ENCODE measurements around the gene RREB1.

The RREB1 gene

DNA sequence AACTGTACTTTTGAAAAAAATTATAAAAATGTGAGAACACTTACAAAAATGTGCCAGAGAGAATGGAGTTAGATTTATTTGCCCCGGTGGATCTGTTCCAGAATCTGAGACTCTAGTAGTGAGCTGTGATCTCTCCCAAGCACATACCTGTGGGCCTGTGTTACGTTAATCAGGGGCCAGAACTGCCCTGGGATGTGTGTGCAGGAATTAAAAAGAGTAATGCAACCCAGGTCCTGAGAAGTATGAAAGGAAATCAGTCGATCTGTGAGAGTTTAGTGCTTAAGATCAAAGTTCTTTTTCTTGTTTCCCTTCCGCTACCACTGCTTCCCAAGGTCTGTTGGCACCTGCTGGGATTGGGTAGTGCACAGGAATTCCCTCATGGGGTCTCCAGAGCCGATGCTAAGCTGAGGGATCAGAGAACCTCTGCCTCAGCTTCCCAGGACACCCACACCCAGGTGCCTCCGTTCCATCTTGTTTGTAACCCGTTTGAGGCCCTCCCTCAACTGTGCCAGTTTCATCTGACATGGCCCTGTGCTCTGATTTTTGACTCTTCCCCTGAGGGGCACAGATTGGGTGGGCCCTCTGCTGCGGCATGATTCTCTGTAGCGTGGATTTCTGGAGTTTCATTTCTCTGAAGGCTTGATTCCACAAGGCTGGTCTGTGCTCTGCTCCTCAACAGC, 87.7 kb downstream of the RREB1 start:
- no peak for DNase-seq (ENCODE audit: low spot score)

DNA sequence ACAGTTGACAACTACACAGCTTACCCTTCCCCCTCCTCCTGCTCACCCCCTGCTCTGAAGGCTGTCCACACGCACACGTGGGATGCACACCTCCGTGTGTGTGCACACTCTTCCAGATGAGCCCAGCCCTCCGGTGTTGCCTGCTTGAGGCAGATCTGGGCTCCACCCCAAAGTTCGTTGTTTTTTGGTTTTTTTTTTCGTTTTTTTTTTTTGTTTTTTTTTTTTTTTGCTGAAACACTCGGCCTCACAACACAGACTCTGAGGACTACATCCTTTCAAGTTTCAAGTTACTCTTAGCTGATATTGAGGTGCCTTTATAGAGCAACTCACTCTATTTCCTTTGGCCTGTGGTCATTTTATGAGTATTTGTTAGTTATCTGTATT, 88.2 kb downstream of the RREB1 start:
- no peak for DNase-seq (ENCODE audit: low spot score)

DNA sequence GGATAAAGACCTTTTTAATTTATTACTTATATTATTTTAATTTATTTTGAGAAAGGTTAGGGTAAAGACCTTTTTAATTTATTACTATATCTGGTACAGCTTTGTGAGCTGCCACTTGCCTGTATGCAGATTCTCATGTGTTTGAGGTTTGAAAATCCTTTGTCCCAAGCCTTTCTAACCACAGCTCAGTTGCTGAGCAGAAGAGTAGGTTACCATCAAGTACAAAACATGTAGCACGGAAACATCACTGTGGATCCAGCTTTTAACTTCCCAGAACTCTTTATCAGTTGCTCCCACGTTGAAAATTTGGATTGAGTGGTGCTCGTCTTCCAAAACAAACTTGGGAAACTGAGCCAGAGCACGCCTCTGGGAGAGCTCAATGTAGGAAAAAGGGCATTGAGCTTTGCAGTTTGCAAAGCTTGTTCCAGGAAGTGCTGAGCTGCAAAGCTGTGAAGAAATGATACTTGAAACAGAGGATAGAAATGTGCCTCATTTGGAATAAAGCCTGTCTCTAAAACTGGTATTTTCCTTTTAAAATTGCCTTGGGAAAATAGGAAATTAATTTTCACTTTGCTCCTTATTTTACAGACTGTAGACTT, 89.0 kb downstream of the RREB1 start:
- no peak for DNase-seq (ENCODE audit: low spot score)

DNA sequence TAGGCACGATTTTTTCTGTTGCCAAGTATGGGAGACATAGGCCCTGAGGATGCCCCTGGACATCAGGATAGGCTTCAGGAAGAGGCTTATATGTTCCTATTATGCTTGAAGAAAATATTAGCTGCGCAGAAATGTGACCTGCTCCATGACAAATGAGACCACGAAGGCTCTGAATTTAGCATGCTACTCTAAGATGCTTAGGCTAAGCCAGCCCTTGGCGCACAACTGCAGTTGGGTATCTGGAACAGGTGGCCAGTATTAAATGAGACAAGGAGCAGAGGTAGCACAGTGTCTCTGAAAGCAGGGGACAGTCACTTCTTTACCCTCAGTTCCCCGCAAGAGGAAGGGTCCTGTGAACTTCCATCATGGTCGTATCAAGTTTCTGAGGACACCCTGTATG, 90.0 kb downstream of the RREB1 start:
- no peak for DNase-seq (ENCODE audit: low spot score)

DNA sequence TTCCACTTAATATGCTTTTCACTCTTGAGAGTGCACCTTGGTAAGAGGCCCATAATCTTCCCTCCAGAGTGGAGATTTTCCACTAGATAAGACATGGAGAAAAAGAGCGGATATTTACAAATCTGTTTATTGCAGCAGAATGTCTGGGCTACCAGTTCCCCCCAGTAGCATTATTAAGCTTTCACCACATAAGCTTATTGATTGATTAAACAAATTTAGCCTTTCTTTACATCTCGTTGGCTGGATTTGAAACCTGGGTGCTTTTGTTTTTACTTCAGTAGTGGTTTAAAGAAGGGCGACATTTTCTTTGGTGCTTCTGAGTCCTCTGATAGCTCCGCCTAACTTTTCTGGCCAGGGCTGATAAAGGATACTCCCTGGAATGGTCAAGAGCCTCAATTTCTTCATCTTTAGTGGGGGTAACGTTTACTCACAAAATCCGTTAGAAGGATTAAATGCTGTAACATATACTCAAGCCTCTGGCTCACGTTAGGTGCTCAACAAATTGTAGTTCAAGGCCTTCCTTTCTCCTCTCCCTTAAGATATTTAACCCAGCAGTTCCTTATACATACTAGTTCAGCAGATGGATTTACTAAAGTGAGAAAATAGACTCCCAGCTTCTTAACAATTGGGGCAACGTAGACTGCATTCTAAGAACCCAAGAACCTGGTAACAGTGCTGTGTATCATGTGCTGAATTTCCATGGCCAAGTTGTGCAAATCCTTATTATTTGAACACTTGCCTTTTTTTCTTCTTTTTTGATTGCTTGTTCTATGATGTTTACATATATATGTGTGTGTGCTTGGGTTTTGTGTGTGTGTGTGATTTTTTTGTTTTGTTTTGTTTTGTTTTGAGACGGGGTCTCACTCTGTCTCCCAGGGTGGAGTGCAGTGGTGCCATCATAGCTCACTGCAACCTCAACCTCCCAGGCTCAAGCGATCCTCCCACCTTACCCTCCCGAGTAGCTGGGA, 91.4 kb downstream of the RREB1 start:
- no peak for DNase-seq (ENCODE audit: low spot score)

DNA sequence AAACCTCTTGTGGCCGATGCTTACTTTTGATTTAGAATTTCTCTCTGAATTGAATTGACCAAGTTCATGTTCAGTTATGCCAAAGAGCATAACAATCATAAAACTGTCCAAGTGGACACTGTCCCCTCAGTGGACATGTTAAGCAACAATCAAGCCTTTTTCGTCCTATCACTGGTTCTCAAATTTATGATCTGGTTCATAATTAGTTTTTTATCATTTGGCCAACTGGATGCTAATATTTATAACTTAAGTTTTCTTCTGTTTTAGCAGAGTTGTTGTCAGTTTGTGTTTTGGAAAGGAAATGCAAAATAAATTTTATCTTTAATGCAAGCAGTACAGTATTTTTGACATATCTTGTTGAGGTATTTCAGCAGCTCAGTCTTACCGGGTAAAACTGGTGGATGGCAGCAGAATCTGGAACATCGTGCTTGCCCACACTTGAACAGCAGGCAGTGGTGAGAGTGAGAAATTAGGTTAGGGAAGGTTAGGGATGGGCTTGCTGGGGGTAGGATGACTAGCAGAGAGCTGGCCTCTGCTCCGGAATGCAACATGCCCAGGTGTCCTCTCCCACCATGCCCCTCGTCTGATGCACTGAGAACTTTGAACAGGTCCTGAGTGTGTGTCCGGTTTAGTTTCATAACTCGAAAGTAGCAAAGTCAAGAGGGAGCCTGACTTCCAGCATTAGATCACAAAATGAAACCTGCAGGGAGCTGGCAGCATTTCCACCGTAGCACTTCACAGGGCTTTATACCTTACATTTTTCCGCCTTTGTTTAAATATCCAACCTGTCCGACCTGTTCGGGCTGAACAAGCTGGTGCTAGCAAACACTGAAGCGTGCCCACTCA, 93.1 kb downstream of the RREB1 start:
- no peak for DNase-seq (ENCODE audit: low spot score)

DNA sequence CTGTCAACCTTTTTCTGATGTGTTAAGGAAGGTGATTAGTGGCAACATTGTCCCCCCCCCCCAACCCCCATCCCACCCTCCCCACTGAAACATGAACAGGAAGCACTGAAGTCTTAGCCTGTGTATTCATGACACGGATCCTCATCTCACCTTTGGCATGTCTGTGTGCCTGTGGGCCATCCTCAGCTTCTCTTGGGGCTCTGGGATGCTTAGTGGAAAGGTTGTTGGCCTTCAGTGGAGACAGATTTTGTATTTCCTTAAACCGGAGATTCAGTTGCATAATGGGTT, 93.6 kb downstream of the RREB1 start:
- no peak for DNase-seq (ENCODE audit: low spot score)

DNA sequence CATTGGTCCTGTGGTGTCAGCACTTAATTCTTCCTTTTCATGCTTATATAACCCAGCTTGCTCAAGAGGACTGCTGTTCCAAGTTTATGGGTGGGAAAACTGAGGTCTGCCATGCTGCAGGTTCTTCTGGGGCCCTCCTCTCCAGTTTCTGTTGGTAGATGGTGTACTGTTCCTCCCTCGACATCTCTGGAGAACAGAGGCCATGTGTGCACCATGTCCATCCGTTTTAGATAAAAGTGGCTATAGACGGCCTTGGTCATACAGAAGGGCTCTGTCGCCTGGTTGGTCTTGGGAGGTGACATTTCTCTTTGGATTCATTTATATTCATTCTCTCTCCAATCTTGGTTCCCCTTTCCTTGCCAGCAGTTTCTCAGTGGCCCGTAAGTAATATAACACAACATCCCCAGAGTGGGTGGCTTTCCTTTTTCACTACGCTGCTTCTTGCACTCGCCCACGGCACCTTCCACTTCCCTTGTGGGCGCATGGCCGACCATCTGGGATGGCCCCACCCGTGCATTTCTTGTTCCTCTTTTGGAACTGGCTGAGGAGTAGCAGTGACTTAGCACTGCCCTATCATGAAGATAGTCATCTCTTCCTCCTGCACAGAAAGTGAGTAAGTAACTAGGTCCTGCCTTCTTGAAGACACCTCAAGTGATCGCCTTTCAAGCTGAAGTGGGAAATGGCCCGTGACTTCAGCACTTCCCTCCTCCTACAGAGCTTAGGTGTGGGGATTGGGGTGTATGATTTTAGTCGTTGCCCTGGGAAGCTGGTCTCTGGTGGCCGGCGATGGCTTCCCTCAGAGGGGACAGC, 94.2 kb downstream of the RREB1 start:
- DNase-seq (ENCODE audit: low spot score): peak; percentile 14

DNA sequence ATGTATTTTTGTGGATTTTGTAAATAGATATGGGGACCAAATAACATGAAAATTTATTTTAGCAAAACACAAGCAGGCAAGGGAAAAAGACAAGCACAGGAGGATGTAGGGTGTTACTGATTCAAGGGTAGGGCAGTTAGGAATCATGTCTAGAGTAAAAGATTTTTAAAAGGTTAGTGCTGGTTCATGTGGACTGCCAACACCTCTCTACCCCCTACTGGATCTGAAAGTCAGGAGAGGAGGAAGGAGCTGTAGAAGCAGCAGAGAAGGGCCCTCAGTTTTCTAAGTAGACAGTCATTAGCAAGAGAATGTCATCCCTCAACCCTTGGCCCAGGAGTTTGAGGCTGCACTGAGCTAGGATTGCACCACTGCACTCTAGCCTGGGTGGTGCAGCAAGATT, 95.2 kb downstream of the RREB1 start:
- no peak for DNase-seq (ENCODE audit: low spot score)

DNA sequence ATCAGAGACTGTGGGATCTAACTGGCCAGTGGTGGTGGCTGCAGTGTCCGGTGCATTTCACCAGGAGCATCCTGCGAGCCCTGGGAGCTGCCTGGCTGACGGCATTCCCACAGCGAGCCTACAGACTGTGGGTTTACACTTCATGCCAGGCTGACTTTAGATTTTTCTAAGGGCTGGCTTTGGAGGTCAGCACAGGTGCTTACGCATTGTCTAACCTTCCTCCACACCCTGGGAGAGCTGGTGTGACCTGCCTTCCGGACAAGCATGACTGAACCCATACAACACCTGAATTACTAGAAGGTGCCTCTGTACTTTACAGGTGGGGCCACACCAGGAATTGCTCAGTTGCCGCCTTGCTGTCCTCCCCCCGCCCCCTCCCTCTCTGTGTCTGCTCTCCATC, 96.2 kb downstream of the RREB1 start:
- no peak for DNase-seq (ENCODE audit: low spot score)

DNA sequence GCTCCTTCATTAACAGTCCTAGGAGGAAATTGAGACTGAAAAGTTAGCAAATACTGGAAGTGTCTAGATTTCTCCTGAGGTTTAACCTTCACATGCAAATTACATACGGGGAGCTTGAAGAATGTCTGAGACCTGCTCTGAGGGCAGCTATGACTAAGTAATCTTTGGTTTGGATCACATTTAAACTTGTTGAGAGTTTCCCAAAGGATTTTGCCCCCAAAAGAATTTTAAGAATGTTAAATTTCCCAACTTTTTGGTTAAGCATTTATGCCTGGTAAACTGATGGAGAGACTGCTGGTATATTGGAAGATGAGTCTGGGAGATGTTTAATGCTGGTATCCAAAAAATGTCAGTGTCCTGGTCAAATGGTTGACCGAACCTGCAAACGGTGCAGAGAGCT, 97.0 kb downstream of the RREB1 start:
- DNase-seq (ENCODE audit: low spot score): no peak

DNA sequence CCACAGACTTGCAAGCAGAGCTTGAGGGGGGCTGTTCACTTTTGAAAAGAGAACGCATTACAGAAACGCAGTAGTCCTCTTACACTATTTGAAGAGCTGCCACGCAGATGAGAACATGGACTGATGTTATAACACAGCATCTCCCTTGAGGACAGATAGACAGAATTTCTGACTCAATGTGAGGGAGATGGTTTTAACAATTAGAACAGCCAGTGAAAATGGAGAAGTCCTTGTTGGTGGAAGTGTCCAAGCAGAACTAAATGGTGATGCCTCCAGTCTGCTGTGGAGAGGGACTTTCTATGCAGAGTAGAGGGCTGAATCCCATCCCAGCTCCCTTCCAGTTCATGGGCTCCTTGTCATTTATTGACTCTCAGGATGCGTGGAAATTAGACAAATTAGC, 100.0 kb downstream of the RREB1 start:
- no peak for DNase-seq (ENCODE audit: low spot score)

DNA sequence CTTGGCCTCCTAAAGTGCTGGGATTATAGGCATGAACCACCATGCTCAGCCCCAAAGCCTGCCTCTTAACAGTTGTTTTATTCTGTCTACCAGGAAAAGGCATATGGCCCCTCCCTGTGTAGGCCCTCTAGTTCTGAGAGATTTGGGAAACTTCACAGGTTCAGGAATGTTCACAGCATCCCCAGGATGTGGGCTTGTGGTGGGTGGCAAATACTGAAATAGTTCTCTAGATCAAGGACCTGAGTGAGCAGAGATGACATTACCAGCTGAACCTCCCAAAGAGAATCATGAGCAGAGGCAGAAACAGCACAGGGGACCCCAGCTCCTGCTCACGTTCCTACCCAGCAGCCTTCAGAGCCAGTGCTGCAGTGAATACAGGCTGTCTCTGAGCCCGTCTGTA, 105.7 kb downstream of the RREB1 start:
- no peak for DNase-seq (ENCODE audit: low spot score)

DNA sequence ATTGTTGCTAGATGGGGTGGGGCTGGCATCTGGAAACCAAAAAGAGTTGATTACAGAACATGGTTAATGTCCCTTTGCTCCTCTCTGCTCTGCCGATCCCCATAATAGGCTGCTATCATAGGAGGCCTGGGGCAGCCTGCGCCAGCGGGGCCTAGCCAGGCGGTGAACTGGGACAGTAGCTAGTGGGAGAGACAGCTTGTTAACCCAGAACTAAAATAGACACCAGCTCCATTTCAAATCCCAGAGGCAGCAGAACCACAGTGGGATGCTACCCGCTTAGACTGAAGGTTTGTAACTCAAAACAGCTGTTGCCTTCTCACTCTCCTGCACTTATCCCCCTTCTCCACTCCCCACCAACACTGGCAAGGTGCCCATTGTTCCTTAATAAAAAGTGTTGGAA, 106.7 kb downstream of the RREB1 start:
- DNase-seq (ENCODE audit: low spot score): no peak

DNA sequence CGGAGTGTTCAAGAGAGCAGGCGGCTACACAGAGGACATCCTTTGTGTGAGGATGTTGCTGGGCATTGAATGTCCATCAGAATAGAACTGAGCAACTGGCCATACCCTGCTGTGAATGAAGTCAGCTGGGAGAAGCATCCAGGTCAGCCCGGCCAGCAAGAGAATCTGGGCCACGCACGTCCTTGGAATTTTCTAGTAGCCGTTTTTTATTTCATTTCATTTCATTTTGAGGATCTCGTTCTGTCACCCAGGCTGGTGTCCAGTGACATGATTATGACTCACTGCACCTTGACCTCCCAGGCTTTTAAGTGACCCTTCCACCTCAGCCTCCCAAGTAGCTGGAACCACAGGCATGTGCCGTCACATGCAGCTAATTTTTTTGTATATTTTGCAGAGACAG, 107.4 kb downstream of the RREB1 start:
- no peak for DNase-seq (ENCODE audit: low spot score)

DNA sequence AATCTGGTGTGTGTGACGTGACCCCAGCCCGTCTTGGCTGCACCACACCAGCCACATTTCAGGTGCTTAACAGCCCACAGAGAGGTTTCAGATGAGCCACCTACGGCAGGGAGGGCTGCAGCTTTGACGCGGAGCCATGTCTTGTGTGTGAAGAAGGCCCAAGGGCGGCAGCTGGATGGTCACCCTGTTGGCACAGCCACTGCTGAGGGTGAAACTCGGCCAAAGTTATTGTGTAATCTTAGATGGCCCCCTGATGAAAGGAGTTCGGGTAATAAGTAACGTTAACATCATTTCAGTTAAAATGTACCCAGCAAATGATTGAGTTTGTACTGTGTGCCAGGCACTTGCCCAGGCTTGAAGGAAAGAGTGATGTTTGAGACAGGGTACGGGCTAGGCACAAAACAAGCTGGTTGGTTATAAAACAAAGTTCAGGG, 108.1 kb downstream of the RREB1 start:
- no peak for DNase-seq (ENCODE audit: low spot score)

DNA sequence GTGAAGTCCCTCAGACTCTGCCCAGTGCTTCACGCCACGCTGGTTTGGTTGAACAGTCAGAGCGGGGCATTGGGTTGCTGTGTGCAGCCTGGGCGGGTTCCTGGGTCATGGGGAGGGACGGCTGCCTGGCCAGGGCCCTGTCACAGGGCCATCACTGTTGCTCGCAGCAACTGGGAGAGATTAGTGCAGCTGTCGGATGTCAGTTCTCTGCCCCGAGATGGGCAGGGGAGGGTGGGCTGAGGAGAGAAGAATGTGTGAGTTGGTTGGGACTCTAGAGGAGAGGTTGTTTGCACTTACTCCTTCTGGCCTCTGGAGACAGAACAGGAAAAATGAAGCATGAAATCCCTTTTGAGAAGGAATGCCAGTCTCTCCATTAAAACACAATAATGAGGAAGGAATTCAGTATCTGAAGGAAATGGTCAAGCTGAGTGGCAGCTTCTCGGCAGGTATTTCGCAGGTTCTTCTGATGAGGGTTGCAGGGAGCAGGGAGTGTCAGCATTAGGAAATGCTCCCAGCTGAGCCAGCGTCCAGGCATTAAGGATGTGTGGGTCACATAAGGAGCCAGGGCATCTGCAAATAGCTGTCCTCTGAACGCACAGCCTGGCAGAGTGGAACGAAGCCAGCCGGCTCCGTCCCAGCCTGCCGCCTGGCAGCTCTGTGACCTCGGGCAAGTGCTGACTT, 109.3 kb downstream of the RREB1 start:
- no peak for DNase-seq (ENCODE audit: low spot score)

DNA sequence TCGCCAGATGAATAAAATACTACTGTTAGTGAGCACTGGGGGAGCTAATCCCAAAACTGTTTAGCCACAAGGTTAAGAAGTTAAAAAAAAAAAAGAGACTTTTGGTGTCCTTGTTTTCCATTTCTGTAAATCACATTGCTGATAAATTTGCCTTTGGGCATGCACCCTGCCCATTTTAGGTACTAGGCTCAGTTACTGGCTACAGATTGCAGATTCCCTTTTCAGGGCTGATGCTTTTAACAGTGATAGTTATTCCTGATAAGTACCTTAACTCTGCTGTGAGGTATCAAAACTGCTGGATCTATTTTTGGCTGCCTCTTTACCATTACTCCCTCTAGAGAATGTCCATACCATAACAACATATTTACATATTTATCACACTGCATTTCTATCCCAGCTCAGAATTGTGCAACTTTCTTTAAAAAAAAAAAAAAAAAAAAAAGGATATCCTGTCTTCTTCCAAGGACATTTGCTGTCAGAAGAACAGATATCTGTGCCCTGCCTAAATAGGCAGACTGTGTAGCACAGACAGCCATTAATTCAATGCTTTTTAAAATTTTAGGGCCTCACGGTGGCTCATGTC, 110.7 kb downstream of the RREB1 start:
- DNase-seq (ENCODE audit: low spot score): no peak

DNA sequence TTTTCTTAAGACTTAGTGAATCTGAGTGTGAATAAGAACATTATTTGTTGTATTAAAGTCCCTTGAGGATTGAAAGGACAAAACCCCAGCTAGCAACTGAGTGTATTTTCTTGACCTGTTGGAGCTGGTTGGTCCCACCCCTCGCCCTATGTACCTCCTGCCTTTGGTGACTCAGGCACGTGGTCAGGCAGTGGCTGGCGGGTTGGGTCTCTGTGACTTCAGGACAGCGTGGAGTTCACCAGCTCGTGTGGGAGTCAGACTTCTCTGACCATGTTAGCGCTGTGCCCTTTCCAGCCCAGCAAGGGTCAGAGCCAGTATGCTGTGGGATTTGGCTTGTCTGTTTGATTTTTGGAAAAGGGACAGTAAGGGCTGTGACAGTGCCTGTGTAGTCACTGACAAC, 111.5 kb downstream of the RREB1 start:
- DNase-seq (ENCODE audit: low spot score): no peak

DNA sequence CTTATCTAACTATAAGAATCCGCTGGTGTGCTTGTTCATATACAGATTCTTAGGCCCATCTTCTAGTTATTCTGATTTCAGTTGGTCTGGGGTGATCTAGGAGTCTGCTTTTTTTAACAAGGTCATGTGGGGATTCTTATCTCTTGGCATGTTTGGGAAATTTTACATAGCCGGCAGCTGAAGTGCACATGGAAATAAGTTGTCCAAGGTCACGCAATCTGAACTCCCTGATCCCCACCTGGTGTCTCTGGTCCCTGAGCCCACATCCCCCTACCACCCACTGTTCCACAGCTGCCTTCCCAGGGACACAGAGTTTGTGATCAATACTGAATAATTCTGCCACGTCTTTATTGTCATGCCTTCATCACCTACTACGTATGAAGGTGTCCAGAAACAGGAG, 114.4 kb downstream of the RREB1 start:
- DNase-seq (ENCODE audit: low spot score): no peak

DNA sequence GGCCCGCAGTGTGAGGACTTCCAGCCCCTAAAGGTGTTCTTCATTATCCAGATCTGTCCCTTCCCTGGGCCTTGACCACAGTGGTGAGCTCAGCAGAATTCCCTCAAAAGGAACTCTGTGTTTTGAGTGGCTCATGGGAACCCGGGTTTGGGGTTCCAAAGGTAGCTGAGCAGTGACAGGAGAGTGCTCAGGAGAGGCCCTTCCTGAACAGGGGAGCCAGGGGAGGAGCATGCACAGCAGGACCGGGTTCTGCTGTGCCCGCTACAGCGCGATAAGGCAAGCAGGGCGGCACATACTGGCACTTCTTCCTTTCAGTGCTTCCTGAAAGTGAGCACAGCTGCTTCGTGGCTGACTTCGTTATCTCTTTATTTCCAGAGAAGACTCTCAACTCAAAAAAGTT, 117.0 kb downstream of the RREB1 start:
- DNase-seq (ENCODE audit: low spot score): no peak

All from NAMALWA (cell line).